22Rv1 (cell line): ENCODE measurements around the gene ST8SIA1.
"Not testable (repeated sequence)": the region's sequence is repeated elsewhere in the genome, so short reads cannot be mapped to it uniquely, and the experiment has no call there.

Experiments
- H3K27ac ChIP-seq: fragments of 450-650 bp; 2 replicates; pipeline ENCODE4 v1.5.1; 2017
- ZFX ChIP-seq: fragments of 450-650 bp; IDR thresholded peaks from 2 replicates; pipeline ENCODE4 v1.6.1; 2017; ENCODE audit warnings: antibody characterized with exemption, borderline replicate concordance
- TF ChIP-seq, protein P1 (sequence below): fragments of 450-650 bp; IDR thresholded peaks from 2 replicates; pipeline ENCODE4 v1.5.1; 2017; ENCODE audit warnings: mild to moderate bottlenecking

The ST8SIA1 gene

DNA sequence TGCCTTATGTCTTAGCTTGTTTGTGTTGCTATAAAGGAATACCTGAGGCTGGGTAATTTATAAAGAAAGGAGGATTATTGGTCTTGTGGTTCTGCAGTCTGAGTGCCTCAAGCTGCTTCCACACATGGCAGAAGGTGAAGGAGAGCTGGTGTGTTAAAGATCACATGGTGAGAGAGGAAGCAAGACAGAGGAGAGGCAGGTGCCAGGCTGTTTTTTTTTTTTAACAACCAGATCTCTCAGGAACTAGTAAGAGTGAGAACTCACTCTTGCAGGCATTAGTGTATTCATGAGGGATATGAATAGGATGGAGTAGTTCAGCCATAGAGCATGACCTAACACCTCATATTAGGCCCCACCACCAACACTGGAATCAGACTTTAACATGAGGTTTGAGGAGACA lies 165.1 kb downstream of the ST8SIA1 start:
- TF ChIP-seq, protein P1, sequence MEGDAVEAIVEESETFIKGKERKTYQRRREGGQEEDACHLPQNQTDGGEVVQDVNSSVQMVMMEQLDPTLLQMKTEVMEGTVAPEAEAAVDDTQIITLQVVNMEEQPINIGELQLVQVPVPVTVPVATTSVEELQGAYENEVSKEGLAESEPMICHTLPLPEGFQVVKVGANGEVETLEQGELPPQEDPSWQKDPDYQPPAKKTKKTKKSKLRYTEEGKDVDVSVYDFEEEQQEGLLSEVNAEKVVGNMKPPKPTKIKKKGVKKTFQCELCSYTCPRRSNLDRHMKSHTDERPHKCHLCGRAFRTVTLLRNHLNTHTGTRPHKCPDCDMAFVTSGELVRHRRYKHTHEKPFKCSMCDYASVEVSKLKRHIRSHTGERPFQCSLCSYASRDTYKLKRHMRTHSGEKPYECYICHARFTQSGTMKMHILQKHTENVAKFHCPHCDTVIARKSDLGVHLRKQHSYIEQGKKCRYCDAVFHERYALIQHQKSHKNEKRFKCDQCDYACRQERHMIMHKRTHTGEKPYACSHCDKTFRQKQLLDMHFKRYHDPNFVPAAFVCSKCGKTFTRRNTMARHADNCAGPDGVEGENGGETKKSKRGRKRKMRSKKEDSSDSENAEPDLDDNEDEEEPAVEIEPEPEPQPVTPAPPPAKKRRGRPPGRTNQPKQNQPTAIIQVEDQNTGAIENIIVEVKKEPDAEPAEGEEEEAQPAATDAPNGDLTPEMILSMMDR, result no peak
- no peak for TF ChIP-seq ZFX
- no peak overlapping the region for H3K27ac ChIP-seq

- no peak overlapping the region for H3K27ac ChIP-seq
- TF ChIP-seq, protein P1, result no peak
- no peak for TF ChIP-seq ZFX
These were observed 170.4 kb downstream of the ST8SIA1 start for GRCh38 chr12:22164139-22164538.

DNA sequence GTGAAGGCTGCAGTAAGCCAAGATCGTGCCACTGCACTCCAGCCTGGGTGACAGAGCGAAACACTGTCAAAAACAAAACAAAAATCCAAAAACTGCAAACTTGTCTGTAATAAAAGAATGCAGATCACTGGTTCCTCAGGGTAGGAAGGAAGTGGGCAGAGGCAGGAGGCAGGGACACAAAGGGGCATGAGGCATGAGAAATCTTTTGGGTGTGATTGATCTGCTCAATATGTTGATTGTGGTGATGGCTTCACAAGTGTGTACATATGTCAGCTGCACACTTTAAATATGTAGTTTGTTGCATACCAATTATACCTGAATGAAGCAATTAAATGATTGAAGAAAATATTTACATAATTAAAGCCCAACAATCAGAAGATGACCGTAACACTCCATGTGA lies 170.9 kb downstream of the ST8SIA1 start:
- no peak for TF ChIP-seq ZFX
- TF ChIP-seq, protein P1, result no peak
- no peak overlapping the region for H3K27ac ChIP-seq

DNA sequence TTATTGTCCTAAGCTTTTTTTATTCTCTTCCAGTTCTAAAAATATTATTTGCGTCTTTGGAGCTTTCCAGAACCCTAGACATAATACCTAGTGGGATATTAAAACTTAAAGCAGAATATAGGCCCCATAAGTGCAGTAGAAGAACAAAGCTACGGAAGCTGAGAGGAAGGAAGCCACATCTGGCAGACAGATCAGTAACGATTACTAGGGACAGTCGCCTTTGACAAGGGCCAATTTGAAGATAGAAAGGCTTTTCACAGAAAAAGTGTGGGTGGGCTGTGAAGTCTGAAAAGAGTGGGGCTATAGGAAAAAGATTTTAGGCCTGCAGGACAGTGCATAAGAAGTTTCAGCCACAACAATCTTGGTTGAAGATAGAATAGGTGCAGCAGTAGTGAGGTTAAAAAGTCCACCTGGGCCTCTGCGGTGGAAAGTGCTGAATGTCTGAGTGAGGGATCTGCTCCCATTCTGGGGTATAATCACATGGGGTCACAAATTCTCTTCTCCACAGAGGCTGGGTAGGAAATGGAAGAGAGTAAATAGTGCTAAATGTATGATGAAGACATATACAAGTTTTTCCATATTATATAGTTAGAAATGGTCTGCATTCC lies 174.0 kb downstream of the ST8SIA1 start:
- H3K27ac ChIP-seq, result no peak overlapping the region
- TF ChIP-seq, protein P1, result no peak
- TF ChIP-seq ZFX, result no peak

- H3K27ac ChIP-seq, result not testable (repeated sequence)
These were observed 185.2 kb downstream of the ST8SIA1 start for GRCh38 chr12:22149286-22149685.

DNA sequence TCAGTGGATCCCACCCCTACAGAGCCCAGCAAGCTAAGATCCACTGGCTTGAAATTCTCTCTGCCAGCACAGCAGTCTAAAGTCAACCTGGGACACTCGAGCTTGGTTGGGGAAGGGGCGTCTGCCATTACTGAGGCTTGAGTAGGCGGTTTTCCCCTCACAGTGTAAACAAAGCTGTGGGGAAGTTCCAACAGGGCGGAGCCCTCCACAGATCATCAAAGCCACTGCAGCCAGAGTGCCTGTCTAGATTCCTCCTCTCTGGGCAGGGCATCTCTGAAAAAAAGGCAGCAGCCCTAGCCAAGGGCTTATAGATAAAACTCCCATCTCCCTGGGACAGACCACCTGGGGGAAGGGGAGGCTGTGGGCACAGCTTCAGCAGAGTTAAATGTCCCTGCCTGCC lies 187.8 kb downstream of the ST8SIA1 start:
- H3K27ac ChIP-seq, result not testable (repeated sequence)
